ENCODE measurements around the gene GIGYF2.
"Not testable (repeated sequence)": the region's sequence is repeated elsewhere in the genome, so short reads cannot be mapped to it uniquely, and the experiment has no call there.

The GIGYF2 gene

GRCh38 chr2:232697059-232697806 lies at the start of gene GIGYF2:
Gene GIGYF2 (plus strand): TSS chr2:232697331. CDS start chr2:232735198, 37,867 bp downstream.
- peak; percentile 94 for FAIRE-seq

GRCh38 chr2:232649033-232649432 lies 48.1 kb upstream of the GIGYF2 start:
- FAIRE-seq: no peak

- no peak for FAIRE-seq
Measured at GRCh38 chr2:232652505-232652851, 44.7 kb upstream of the GIGYF2 start.

GRCh38 chr2:232653441-232653840 lies 43.7 kb upstream of the GIGYF2 start:
- FAIRE-seq: no peak

GRCh38 chr2:232655392-232655791 lies 41.7 kb upstream of the GIGYF2 start:
- no peak for FAIRE-seq

GRCh38 chr2:232658217-232658785 lies 38.8 kb upstream of the GIGYF2 start:
- no peak for FAIRE-seq

GRCh38 chr2:232659359-232659758 lies 37.8 kb upstream of the GIGYF2 start:
- FAIRE-seq: no peak

GRCh38 chr2:232662486-232663260 lies 34.5 kb upstream of the GIGYF2 start:
- FAIRE-seq: no peak

- no peak for FAIRE-seq
Measured at GRCh38 chr2:232666051-232666805, 30.9 kb upstream of the GIGYF2 start.

GRCh38 chr2:232667989-232668583 lies 29.0 kb upstream of the GIGYF2 start:
- FAIRE-seq: no peak

GRCh38 chr2:232668805-232669444 lies 28.2 kb upstream of the GIGYF2 start:
- no peak for FAIRE-seq

GRCh38 chr2:232672588-232672987 lies 24.5 kb upstream of the GIGYF2 start:
- FAIRE-seq: no peak

GRCh38 chr2:232674491-232674890 lies 22.6 kb upstream of the GIGYF2 start:
- no peak for FAIRE-seq

- FAIRE-seq: no peak
Measured at GRCh38 chr2:232675381-232675780, 21.8 kb upstream of the GIGYF2 start.

- no peak for FAIRE-seq
Measured at GRCh38 chr2:232680006-232680405, 17.1 kb upstream of the GIGYF2 start.

GRCh38 chr2:232681527-232681926 lies 15.6 kb upstream of the GIGYF2 start:
- FAIRE-seq: no peak

GRCh38 chr2:232683368-232683767 lies 13.8 kb upstream of the GIGYF2 start:
- no peak for FAIRE-seq

- not testable (repeated sequence) for FAIRE-seq
Measured at GRCh38 chr2:232685391-232685790, 11.7 kb upstream of the GIGYF2 start.

GRCh38 chr2:232687382-232688160 lies 9.6 kb upstream of the GIGYF2 start:
- FAIRE-seq: no peak

GRCh38 chr2:232688201-232688600 lies 8.9 kb upstream of the GIGYF2 start:
- no peak for FAIRE-seq

GRCh38 chr2:232689152-232689910 lies 7.8 kb upstream of the GIGYF2 start:
- no peak for FAIRE-seq

Measured in G401.6 (cell line).